HuH-7 (cell line): ENCODE data around the gene GRM7.

ENCODE experiments used
- DNase-seq: peaks from one replicate; pipeline ENCODE4 v3.0.0; 2011; ENCODE audit warnings: low spot score

The GRM7 gene

DNA sequence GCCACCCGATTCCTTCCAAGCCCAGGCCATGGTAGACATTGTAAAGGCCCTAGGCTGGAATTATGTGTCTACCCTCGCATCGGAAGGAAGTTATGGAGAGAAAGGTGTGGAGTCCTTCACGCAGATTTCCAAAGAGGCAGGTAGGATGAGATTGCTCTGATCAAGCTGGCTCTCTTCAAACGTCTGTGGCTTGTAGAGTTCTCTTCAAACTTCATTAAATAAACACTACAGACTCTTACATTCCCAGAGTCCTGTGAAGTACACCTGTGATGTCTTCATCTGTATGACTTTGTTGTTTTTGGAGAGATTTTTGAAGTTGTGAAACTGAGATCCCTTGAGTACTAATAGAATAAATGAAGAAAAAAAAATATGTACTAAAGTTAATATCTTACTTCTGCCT lies 285.6 kb downstream of the GRM7 start:
- DNase-seq: no peak

DNA sequence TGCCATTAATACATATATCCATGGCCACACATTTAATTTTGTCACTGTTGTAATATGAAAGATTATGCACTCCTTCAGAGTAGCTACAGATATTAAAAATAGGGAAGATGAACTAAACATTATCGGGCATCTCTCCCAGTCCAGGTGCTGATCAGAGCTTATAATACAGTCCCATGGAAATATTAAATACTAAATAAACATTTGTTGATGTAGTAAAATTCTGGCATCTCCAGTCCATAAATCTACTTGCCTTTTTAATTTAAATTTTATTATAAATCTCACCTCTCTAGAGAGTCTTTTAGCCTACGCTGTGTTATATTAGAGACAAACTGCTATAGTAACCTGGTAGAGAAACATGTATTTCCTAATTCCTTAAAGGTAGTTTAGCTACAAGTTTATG lies 297.6 kb downstream of the GRM7 start:
- DNase-seq: no peak

DNA sequence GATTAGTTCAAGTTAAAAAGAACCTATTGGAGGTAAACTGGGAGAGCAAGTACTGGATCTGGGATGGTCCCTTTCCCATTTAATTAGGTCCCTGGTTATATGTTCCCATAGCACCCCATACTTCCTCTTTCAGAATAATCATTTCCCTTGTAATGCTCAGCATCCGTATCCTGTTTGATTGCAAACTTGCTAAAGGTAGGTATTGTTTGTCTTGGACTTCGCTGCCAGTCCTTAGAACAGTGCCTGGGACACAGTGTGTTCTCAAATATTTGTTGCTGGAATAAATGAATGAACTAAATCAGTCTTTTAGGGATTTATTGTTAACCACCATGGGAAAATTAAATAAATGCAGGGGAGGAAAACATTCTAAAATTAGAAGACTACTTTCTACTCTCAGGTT lies 299.8 kb downstream of the GRM7 start:
- no peak for DNase-seq

DNA sequence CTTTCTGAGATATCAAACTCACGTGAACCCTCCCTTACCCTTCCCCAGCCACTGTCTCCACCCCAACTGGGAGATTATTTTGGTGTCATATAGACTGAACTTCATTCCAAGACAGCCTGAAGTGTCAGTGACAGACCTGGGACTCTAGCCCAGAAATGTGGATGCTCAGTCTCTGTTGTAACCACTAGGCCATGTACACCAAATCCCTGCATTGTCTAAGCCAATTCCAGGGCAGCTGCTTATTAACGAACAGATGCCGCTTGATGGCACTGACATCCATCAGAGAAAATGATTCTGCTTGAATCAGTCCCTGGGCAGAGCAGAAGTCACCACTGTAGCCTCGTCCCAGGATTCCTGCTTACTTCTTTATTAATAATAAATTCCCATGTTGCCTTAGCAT lies 305.5 kb downstream of the GRM7 start:
- no peak for DNase-seq

DNA sequence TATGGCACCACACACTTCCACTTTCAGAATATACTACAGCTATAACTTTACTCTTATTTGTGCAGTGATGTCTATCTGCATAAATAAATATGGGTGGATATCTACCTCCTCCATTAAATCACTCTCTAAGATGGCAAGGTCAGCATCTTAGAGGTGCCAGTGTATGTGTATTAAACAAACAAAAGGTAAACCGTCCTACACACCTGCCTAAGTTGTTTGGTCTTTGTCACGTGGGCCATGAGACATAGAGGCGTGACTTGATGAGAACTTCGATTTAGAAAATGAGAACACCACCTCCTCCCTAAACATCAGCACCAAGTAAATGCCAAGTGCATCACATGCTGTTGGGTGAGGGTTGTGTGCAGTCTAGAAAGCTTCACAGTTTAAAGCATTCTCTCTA lies 310.6 kb downstream of the GRM7 start:
- DNase-seq: no peak

DNA sequence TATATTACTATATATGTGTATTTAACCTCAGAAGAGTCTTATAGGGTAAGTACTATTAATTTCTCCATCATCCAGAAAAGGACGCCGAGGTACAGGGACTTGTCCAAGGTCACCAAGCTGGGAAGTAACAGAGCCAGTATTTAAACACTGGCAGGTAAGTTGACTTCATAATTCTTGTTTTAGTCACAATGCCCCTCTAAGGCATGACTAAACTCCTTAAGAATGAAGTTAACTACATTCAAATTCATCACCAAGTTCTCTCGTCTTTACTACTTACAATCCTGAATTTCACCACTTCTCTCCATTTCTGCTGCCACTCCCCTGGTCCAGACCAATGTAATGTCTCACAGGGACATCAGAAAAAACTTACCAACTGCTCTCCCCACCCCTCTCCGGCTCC lies 312.1 kb downstream of the GRM7 start:
- no peak for DNase-seq

DNA sequence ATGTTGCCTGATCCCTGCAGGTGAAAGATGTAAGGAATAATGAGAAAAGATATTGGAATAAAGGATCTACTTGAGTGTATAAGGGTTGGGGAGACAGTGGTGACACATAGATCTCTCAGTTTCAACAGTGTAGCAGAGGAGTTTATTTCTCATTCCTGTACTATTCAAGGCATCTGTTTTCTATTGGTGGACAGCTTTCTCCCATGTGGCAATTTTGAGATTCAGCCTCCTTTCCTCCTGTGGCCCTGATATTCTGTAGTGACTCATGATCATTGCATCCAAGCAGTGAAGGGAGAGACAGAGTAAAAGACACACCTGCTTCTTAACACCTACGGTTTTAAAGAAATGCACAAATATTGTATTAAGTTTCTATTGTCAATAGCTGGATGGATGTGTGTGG lies 327.6 kb downstream of the GRM7 start:
- DNase-seq: no peak

DNA sequence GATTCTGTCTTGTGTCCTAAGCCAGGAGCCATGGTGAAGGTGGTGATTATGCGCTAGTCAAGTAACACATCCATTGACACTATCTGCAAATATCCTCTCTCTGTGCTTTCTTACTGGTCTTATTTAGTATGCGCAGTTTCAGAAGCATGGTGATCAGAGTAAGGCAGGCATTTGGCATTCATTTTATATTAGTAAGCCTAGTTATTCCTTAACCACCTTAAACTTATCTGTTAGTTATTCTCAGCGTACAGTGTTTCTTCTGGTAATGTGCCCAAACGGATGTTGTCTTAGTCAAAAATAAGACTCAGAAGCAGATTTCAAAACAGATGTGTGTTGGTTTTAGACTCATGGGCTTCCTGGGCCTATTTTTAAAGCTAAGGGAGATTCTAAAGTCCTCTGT lies 329.2 kb downstream of the GRM7 start:
- no peak for DNase-seq

DNA sequence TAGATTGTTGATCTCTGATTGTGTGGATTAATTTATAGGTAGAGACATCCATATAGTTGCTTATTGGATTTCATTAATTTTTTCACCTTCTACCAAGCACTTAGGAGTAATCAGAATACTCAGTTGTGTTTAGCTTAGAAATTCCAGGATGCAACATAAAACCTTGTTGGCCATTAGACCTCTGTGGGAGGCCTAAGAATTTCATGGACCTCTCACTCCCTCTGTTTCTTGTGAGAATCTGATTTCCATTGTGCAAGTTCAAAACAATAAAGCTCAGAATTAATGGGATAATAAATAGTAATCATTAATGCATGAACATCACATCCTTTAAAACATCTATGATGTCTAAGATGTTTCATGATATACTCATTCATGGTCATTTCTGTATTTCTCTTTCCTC lies 332.4 kb downstream of the GRM7 start:
- DNase-seq: no peak

DNA sequence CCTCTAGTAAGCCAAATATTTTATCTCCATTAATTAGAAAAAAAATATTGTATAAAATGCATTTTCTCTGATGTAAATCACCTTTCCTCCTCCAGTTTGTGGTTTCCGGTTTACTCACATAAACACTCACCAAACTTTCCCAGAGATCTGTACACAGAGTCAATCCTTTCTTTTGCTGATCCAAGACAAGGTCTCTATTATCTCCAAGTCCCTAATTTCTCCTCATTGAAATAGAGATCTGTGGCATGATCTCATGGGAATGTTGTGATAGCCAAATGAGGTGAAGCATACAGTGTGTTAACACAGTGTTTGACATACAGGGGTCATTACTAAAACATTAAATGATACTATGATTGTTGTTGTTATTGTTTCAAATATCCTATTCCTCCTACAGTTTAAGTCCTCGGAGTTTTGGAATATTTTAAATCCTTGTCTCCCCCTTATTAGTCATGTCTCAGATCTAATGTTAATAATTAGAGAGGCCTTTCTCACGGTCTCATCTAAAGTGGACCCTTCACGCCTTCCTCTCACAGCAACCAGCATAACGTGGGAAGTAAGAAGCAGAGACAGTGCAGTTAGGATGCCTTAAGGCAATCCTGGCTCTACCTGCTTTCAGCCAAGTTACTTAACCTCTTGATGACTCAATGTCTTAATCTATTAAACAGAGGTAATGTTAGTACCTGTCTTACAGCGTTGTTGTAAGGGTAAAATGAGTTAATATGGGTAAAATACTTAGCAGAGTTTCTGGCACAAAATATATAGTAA lies 333.3 kb downstream of the GRM7 start:
- no peak for DNase-seq

DNA sequence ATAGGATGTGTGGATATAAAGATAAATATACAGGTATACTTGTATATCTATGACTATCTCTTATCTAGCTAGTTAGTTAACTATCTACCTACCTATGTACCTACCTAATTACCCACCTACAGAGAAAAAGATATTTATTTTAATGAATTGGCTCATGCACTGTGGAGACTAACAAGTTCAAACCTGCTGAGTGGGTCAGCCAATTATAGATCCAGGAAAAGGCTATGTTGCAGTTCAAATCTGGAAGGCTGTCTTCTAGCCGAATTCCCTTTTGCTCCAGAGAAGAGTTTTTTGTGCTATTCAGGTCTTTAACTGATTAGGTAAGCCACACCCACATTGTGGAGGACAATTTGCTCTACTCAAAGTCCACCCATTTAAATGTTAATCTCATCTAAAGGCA lies 335.0 kb downstream of the GRM7 start:
- DNase-seq: no peak

DNA sequence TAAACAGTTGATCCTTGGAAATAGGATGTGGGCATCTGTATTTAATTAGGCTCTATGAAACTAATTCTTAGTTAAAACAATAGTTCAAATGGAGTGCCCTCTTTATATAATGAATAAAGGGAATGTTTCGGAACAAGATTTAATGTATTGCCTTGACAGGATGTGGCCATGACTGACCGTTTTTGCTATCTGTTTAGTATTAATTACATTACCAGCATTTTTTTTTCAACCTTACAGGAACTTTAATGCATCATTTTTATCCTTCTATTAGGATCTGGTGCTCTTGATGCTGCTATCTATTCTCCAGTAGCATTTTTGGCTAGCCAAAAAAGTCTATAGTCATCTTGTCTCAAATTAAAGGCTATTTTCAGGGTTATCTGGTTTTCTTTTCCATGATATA lies 340.9 kb downstream of the GRM7 start:
- DNase-seq: no peak

DNA sequence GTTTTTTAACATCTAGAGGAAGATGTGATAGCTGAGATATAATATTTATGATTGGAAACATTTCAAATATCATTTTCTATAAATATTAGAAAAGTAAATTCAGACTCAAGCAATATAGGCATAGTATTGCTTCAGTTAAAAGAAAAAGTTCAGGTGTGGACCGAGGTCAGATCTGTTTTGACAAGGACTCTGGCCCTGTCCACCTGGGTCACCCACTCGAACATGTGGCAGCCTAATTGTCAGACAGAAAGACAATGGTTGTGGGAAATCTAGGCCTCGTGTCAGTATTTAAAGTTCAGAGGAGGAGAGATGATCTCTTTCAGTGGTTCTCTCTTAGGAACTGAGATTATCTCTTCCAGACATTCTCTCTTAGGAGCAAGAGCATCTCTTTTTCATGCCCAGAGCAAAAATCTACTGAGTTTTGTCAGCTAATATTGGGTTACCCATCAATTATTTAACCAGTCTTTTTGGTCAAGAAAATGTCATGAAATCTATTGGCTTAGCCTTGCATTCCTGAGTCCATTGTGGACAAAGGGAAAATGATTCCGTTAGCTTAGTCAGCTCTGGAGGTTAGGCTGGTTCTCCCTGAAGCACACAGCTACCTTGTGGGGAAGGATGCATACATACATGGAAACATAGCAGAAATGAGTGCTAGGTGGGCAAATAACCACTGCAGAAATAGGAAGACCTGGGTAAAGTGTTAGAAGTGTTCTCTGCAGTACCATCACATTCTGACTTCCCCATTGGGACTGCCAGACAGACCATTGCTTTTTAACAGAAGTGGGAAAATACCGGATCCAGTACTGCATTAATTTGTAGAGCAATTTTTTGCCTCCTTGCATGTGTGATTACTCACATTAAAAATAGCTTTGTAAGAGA lies 343.3 kb downstream of the GRM7 start:
- DNase-seq: no peak

DNA sequence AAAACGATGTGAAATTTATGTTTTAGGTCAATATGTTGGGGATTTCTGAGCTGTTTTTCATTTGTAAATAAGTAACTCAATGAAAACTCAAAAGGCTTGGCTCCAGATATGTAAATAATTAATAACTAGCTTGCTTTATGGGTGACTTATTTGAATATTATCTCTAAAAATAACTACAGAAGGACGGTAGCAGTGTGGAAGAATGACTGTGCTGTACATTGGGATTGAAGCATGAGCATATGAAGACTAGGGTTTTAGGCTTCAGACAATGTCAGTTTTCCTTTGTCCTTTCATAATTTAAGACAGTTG lies 343.9 kb downstream of the GRM7 start:
- no peak for DNase-seq

DNA sequence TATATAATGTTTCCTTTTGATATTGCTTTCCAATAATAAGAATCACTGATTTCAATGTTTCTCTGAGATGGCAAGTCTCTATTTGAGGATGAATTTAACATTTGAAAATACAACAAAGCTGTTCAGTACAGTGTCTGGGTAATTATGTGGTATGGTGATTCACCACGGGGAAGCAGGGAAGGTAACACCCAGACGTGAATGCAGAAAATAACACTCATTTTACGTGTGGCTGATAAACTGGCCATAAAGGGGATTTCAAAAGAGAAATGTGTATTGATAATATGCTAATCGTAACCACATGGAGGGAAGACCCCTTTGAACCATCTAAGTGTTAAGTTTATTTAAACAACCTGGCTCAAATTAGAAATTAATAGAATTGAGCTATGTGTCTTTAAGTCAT lies 344.6 kb downstream of the GRM7 start:
- DNase-seq: no peak

DNA sequence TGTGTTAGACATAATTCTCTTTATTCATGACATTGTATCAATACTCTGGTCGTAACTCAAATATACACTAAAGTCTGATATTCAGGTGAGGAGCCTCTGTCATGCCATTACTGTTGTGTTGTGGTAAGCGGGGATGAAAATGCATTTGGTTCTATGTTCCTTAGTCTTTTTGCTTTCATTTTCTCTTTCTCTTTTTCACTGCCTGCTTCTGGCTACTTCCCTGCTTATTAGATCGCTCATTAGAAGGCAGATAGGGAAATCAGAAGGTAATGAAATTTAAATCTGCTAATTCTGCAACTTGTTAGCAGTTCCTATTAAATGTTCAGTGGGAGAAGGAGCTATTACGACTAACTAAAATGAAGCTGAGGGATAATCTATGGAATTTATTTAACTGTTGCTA lies 345.0 kb downstream of the GRM7 start:
- DNase-seq: no peak

DNA sequence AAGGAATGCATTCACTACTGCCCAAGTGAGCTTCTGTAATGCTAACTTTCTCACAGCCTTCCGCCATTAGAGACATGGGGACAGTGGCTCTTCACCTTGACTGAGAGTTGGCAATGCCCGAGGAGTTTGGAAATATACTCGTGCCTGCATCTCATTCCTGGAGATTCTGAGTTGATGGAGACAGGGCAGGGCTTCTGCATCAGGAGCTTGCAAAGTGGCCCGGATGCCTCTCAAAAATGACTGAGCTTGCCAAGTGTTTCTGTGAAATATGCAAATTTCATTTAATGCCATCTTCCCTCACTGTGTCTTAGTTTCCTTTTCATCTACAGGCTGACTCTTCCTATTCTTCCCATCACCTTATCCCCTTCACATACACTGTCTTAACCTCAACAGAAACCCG lies 346.2 kb downstream of the GRM7 start:
- DNase-seq: no peak

DNA sequence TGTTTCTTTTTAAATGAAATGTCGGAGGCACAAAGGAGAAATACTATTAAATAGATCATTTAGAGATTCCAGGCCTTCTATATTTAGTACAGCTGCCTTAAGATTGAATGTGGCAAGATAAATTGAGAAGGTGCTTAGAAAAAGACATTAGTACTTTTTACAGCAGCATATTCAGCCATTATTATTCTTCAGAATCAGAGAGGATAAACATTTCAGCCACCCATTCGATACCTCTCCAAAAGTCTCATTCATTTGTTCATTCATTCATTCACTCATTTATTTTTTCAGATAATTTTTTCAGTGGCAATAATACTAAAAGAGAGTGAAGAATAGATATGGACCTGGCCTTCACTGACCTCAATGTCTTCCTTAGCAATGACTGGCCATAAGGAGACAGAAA lies 347.0 kb downstream of the GRM7 start:
- no peak for DNase-seq

DNA sequence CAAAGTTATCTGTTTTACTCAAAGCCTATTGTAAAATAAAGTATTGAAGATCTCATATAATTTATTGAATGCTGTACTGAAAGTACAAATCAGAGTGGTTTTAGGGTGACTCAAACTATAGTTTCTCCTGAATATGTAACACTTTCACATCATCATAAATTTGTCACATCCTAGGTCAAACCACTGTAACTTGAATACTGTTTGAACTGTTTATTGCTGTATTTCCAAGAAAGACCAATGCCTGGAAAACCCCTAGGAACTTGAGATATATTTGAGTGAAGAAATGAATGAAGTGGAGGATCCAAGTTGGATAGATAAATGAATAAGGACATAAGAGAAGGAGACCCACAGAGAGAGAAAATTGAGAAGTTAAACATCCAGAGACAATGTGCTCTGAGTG lies 348.2 kb downstream of the GRM7 start:
- DNase-seq: no peak

DNA sequence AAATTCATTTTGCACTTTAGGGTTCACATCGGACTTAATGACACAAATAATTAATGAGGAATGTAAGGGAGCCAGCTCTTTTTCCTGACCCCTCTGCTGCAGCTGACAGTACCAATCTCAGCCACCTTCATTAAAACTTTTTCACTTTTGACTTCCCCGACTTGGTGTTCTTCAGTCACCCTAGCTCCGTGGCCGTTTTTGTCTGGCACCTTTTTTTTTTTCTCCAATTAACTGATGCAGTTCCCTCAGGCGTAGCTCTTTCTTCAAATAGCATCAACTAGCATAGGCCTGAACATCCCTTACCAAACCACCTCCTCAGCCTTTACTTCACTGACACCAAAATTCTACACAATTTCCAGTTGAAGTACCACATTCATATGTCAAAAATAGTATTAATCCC lies 350.8 kb downstream of the GRM7 start:
- no peak for DNase-seq

DNA sequence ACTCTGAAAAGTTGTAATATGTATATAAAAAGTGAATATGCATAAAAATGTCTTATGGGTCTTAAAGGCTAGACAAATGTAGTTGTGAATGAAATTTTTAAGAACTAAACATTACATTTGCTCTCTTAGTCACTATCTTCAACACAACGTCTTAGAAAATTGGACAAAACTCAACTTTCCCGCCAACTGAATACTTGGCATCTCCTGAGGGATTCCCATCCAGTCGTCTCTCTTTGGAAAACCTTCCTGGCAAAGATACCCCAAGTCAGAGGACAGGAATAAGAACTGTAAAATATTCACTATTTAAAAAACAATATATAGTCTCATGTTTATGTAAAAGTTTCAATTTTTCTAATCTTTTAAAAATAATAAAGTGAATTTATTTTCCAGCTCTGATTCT lies 354.8 kb downstream of the GRM7 start:
- no peak for DNase-seq

DNA sequence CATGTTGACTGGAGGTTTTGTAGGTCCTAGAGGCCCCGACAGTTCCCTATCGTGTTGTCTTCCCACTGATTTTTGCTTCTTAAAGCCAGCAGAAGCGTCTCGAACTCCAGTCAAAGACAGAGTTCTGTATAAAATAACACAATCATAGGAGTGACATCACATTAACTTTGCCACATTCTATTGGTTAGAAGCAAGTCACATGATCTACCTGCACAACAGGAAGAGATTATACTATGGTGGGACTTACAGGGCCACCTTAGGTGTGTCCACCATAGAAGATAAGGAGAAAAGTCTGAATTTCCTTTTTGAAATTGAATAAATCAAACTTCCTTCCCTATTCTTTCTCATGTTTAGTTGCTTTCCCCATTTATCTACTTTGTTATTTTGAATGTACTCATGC lies 365.5 kb downstream of the GRM7 start:
- DNase-seq: no peak

DNA sequence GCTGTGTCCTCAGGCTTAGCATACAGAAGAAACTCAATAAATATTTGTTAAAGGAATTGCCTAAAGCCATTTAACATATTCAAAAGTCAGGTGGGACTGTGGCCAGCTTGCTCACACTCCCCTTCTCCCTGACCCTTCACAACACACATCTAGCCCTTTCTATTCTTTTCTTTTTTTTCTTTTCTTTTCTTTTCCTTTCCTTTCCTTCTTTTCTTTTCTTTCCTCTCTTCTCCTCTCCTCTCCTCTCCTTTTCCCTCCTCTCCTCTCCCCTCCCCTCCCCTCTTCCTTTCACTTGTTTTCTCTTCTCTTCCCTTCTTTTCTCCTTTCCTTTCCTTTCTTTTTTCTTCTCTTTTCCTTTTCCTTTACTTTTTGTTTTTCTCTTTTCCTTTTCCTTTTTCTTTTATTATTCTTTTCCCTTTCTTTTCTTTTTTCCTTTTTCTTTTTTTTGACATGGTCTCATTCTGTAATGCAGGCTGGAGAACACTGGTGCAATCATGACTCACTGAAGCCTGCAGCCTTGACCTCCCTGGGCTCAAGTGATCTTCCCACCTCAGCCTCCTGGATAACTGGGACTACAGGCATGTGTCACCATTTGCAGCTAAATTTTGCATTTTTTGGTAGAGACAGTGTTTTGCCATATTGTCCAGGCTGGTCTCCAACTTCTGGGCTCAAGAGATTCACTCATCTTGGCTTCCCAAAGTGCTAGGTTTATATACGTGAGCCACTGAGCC lies 377.8 kb downstream of the GRM7 start:
- DNase-seq: no peak
